Pancreas (tissue), 10 donors: Measurements from ENCODE around the gene POMT1. TPM values are rescaled to one million over a fixed set of nuclear protein-coding genes. Genes with fewer than 3 reads are reported as not detected.

Experiments used
- ATAC-seq, 4 donors: fragments of 200-7000 bp; cut with Tn5 transposase; one replicate each; pipeline versions ENCODE4 v1.8.0 to v1.9.1; 2020; ENCODE audit warnings: mild to moderate bottlenecking in 4 of 4, moderate library complexity in 4 of 4
- DNase-seq, 6 donors: peaks; one replicate each; pipeline ENCODE4 v3.0.0-alpha.2; 2020
- FAIRE-seq: peaks from 2 replicates; lab custom pipeline; 2012; peaks lifted over from hg19 to GRCh38; lab: Jason Lieb, UNC
- H3K27ac ChIP-seq, 4 donors: fragments of 200-600 bp; sonication (generic); 1 replicate in 3 of 4; 2 replicates in 1 of 4; pipeline versions ENCODE4 v1.5.0 to v1.8.0; 2020
- H3K27me3 ChIP-seq, 4 donors: fragments of 200-600 bp; one replicate each; pipeline ENCODE4 v1.8.0; 2021
- H3K36me3 ChIP-seq, 3 donors: fragments of 200-600 bp; sonication (generic) in 1 of 3; one replicate each; pipeline versions ENCODE4 v1.5.0 to v1.8.0; 2020 to 2021
- H3K4me1 ChIP-seq, 3 donors: fragments of 200-600 bp; one replicate each; pipeline ENCODE4 v1.8.0; 2021
- H3K4me3 ChIP-seq, 4 donors: fragments of 200-600 bp; sonication (generic) in 2 of 4; one replicate each; pipeline versions ENCODE4 v1.5.0 to v1.8.0; 2020 to 2021
- H3K9me3 ChIP-seq, 4 donors: fragments of 200-600 bp; one replicate each; pipeline ENCODE4 v1.8.0; 2021
- WGBS, 2 donors: extraction: QIAGEN DNeasy Blood & Tissue Kit; methylation state at CpG; one replicate each; pipeline ENCODE4 v1.1.7; 2013; 5-methylcytosine and 5-hydroxymethylcytosine counted together
- intact Hi-C, 3 donors: fragments of 100-400 bp; cut with DNase I; formaldehyde crosslinking; loops; one replicate each; pipeline versions ENCODE4 v1.11.1 to v1.14.2; 2022
- polyA plus RNA-seq, 2 donors: library from polyadenylated mRNA; stranded (reverse); fragments of 200-250 nt; gene quantifications; one replicate each; pipeline ENCODE4 v1.2.3, GENCODE V29; 2013
- total RNA-seq, 6 donors: library from RNA; stranded (reverse); fragmentation: NEBNext Ultra II Directional in 4 of 6; extraction: Animal tissue kit (Norgen Biotek cat#: 25700) in 4 of 6; gene quantifications; one replicate each; pipeline versions ENCODE4 v1.2.1 to v1.2.4, GENCODE V29; 2021 to 2023
- TF ChIP-seq, protein P1 (sequence below), 4 donors: fragments of 200-600 bp; sonication (generic) in 3 of 4; IDR thresholded peaks; one replicate each; pipeline versions ENCODE4 v1.5.0 to v1.8.0; 2021; ENCODE audit warnings: antibody characterized with exemption in 4 of 4
- donor health status: healthy with polysubstance abuse.
- donor health status: DM: no; HTN: no; CAD: no; lungs with moderate emphysema.
- donor health status: DM: no; HTN: no; CAD: no.
- donor health status: control.
- donor health status: control.
- donor health status: Bipolar disorder and iron deficiency.
- donor health status: DM: yes; HTN: yes; CAD: no.
- donor health status: DM: no; HTN: no; CAD: no.
- donor health status: DM: no; HTN: no; CAD: no.
- donor health status: DM: yes; HTN: yes; CAD: no.

POMT1 gene
- total and polyA plus RNA-seq, 8 donors, result 11.3 to 66.5 (median 16.5) TPM

DNA sequence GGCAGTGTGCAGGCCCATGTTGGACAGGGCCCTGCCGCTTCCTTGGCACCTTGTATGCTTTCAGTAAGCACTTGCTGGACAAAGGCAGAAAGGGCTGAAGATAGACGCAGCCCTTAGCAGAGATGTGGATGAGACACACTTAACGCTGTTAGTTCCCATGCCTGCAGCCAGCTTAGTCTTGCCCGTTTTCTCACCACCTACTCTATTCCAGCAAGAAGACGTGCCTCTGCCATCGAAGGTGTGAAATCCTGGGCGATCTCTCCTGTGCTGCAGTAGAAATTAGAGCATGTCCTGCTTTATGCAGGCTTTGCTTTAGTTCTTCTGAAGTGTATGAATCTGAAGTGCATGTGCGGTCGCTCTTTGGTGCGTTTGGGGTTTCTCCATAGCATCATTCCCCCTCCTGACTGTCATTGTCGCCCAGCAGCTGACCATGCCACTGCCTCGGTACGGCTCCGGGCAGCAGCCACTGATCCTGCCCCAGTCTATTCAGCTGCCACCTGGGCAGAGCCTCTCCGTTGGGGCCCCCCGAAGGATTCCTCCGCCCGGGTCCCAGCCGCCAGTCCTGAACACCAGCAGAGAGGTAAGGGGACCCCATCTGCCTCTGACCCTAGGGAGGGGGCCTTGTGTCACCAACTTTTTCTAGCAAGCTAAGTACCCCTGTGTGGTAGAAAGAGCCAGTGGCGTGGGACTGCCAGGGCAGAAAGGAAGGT is 11.6 kb upstream of the POMT1 start:
- peaks cover 17 to 93% (median 64%) of the 10 kb centered on the region in 3 donors for H3K36me3 ChIP-seq
- DNase-seq (peak in 1 of 6 donors; percentile 45), FAIRE-seq (no peak), ATAC-seq (no peak)
- no peak overlapping the region for H3K27ac ChIP-seq
- H3K4me1 ChIP-seq, result no peaks in the 10 kb centered on the region
- WGBS, 2 donors, result 95 to 98% methylated on average over 20 of the region's 20 CpGs
- no peak overlapping the region for H3K4me3 ChIP-seq
- no peaks in the 10 kb centered on the region for H3K9me3 ChIP-seq
- H3K27me3 ChIP-seq, result no peaks in the 10 kb centered on the region
- TF ChIP-seq, protein P1, sequence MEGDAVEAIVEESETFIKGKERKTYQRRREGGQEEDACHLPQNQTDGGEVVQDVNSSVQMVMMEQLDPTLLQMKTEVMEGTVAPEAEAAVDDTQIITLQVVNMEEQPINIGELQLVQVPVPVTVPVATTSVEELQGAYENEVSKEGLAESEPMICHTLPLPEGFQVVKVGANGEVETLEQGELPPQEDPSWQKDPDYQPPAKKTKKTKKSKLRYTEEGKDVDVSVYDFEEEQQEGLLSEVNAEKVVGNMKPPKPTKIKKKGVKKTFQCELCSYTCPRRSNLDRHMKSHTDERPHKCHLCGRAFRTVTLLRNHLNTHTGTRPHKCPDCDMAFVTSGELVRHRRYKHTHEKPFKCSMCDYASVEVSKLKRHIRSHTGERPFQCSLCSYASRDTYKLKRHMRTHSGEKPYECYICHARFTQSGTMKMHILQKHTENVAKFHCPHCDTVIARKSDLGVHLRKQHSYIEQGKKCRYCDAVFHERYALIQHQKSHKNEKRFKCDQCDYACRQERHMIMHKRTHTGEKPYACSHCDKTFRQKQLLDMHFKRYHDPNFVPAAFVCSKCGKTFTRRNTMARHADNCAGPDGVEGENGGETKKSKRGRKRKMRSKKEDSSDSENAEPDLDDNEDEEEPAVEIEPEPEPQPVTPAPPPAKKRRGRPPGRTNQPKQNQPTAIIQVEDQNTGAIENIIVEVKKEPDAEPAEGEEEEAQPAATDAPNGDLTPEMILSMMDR (IDR thresholded peaks at IDR 0.05), result no peak
- intact Hi-C loops, result no loop called here

DNA sequence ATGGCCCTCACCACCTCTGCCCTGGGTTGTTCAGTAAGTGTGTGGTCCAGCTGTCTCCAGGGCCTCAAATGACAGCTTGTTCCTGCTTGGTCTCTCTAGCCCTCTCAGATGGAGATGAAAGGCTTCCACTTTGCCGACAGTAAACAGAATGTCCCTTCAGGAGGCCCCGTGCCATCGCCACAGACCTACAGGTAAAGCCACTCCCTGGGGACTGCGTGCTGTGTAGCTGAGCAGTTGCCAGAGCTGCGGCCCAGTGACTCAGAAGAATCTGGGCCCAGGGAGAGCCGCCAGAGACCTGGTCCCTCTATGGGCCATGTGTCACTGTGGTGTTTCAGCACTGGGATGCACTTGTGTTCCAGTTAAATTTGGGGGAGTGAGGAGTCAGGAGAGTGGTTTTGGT is 10.6 kb upstream of the POMT1 start:
- Histone ChIP-seq H3K36me3 (peaks cover 17 to 93% (median 68%) of the 10 kb centered on the region in 3 donors), H3K4me1 (no peaks in the 10 kb centered on the region)

DNA sequence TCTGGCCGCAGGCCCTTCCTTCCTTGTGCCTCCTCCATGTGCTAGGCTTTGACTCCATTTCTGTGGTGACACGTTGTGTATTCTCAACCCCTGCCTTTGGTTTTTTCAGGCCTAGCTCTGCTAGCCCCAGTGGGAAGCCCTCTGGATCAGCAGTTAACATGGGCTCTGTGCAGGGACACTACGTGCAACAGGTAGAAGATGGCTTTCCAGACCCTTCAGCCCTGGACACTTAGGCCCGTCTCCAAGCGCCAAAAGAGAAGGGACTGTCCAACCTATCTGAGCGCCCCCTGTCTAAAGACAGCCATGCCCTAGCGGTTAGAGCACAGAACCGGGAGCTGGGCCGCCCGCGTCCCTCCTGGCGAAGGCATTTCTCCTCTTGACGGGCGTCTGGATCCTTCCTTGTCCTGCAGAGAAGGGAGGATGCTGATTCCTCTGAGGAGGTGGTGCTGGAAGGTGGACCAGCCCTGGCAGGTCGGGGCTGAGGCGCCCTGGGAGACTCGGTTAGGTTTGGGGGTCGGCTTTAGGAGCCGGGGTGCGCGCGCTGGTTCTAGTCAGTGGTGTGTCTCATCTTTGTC is 8.3 kb upstream of the POMT1 start:
- no peak for FAIRE-seq
- no peak for ATAC-seq
- Histone ChIP-seq H3K4me3 (no peak overlapping the region), H3K27ac (no peak overlapping the region), H3K9me3 (no peaks in the 10 kb centered on the region), H3K27me3 (no peaks in the 10 kb centered on the region), H3K36me3 (peaks cover 7 to 90% (median 51%) of the 10 kb centered on the region in 3 donors), H3K4me1 (no peaks in the 10 kb centered on the region)
- WGBS, 2 donors, result 93 to 94% methylated on average over 22 of the region's 22 CpGs
- intact Hi-C loops, result no loop called here
- TF ChIP-seq, protein P1 (IDR thresholded peaks at IDR 0.05), result no peak
- DNase-seq, result peak in 1 of 6 donors; percentile 20

More for the DNA sequence above, 10.6 kb upstream of the POMT1 start:
- no peak overlapping the region for H3K4me3 ChIP-seq
- intact Hi-C loops, result no loop called here
- 84 to 93% methylated on average over 6 of the region's 6 CpGs for WGBS, 2 donors
- ATAC-seq (peak in 2 of 4 donors; percentile 26 to 64), DNase-seq (peak in 1 of 6 donors; percentile 44), FAIRE-seq (no peak)
- no peaks in the 10 kb centered on the region for H3K9me3 ChIP-seq
- TF ChIP-seq, protein P1 (IDR thresholded peaks at IDR 0.05), result no peak
- H3K27me3 ChIP-seq, result no peaks in the 10 kb centered on the region
- no peak overlapping the region for H3K27ac ChIP-seq

DNA sequence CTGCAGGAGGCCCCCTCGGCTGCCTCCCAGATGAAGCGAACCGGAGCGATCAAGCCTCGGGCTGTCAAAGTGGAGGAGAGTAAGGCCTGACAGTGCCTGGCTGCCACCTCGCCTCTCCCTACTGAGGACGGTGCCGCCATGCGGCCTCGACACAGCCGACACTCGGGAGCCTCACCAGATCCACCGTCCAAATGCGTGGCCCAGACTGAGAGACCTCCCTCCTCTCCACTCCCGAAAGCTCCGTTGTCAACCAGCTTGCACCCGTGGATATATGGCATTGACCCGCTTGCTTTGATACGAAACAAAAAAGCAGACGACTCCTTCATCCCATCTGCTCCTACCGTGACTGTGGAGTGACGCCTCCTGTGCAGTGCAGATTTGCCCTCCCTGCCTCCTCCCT is 6.9 kb upstream of the POMT1 start:
- intact Hi-C loops, result no loop called here
- H3K27ac ChIP-seq, result no peak overlapping the region
- no peak for ATAC-seq
- FAIRE-seq, result no peak
- H3K36me3 ChIP-seq, result peaks cover 7 to 76% (median 45%) of the 10 kb centered on the region in 3 donors
- H3K9me3 ChIP-seq, result no peaks in the 10 kb centered on the region
- DNase-seq, result peak in 1 of 6 donors; percentile 52
- H3K27me3 ChIP-seq, result no peaks in the 10 kb centered on the region
- H3K4me1 ChIP-seq, result no peaks in the 10 kb centered on the region
- TF ChIP-seq, protein P1 (IDR thresholded peaks at IDR 0.05), result no peak
- WGBS, 2 donors, result 90 to 91% methylated on average over 22 of the region's 22 CpGs
- H3K4me3 ChIP-seq, result no peak overlapping the region
